ENCODE data around the gene QSOX2.

DNA sequence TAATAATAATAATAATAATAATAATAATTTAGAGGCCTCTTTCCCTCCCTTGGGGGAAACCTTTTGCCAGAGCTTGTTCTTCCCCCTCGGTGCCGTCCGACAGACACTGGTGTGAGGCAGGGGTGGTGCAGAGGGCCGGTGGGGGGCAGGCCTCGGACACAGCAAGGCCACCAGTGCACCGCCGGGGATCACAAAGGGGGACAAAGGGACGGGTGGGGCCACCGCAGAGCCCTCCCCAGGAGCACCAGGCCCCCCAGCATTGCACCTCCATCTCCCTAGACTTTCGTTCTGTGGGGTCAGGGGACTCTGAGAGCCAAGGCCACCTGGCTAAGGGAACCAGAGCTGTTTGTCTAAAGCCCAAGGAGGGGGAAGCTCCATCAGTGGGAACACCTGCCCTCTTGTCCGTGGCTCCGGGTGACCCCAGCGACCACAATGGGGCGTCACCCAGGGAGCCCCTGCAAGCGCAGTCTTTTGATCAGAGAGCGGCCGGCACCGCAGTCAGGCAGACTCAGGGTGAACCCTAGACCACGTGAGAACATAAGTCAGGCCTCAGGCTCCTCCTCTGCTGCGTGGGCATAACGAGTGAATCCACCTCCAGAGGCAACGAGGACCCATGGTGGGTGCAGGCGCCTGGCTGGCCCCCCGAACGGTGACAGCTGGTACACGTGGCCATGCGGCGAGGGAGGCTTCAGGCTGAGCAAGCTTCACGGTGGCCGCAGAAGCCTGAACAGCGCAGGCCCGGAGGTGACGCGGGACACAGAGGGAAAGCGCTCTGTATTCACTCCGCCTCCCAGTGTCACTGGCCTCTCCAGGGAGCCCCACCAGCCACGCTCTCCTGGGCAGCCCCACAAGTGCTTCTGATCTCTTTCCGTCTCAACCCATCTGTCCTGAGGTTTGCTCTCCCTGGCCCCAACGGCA is 12.0 kb upstream of the QSOX2 start:
- TF ChIP-seq POLR2A (IDR thresholded peaks at IDR 0.05; ENCODE audit: low read length) (no peak), GATA1 (IDR thresholded peaks at IDR 0.05; ENCODE audit: low read depth, low read length) (no peak)
